ENCODE results near the gene VAMP2. TPM values are rescaled to one million over a fixed set of nuclear protein-coding genes. Genes with fewer than 3 reads are reported as not detected.

Gene VAMP2
- total RNA-seq, 4 donors from 2014 or later = 14.6 to 39.8 (median 33.4) TPM

DNA sequence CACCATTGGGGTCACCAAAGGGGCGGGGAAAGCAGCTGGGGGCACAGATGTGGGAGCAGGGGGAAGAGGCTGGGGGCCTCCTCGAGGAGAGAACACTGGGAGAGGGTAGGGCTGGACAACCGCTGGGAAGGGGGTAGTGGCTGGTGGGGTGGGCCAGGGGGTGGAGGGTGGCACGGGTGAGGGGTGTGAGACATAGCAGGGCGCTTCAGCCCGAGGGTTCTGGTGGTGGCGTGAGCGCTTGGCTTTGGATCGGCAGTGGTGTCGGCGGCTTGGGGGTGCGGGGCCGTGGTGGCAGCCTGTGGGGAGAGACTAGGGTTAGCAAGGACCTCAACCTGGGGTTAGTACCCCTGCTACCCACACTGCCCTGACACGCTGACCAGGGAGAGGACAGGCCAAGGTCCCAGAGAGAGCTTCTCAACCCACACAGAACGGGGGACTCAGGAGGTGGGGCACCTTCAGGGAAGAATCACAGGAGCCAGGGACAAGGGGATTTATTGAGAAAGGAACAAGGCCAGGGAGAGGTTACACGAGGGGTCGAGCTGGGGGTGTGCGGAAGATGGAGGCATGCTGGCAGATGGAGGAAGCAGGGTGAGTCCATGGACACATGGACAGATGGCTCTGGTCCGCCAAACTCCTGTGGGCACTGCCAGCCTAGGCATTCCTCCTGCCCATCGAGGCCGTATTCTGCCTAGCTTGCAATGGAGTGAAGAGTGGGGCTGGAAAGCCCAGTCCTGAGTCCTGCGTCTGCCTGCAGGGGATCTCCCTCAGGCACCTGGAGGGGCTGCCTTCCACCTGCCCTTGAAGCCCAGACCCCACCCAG is 19.0 kb downstream of the VAMP2 start:
- H3K36me3 ChIP-seq = peaks cover 15 to 96% of the 10 kb centered on the region in 2 donors
- TF ChIP-seq EP300 (IDR thresholded peaks at IDR 0.05) (no peak), POLR2AphosphoS5 (IDR thresholded peaks at IDR 0.05) (peak; percentile 19), POLR2A (IDR thresholded peaks at IDR 0.05) (no peak)
- TF ChIP-seq, protein P1, sequence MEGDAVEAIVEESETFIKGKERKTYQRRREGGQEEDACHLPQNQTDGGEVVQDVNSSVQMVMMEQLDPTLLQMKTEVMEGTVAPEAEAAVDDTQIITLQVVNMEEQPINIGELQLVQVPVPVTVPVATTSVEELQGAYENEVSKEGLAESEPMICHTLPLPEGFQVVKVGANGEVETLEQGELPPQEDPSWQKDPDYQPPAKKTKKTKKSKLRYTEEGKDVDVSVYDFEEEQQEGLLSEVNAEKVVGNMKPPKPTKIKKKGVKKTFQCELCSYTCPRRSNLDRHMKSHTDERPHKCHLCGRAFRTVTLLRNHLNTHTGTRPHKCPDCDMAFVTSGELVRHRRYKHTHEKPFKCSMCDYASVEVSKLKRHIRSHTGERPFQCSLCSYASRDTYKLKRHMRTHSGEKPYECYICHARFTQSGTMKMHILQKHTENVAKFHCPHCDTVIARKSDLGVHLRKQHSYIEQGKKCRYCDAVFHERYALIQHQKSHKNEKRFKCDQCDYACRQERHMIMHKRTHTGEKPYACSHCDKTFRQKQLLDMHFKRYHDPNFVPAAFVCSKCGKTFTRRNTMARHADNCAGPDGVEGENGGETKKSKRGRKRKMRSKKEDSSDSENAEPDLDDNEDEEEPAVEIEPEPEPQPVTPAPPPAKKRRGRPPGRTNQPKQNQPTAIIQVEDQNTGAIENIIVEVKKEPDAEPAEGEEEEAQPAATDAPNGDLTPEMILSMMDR (IDR thresholded peaks at IDR 0.05) = no peak
- no peak for ATAC-seq
- no peak overlapping the region for H3K4me3 ChIP-seq
- no peaks in the 10 kb centered on the region for H3K27me3 ChIP-seq
- peak overlapping the region in 3 of 4 donors; percentile 99 to 100 (median 99) for H3K27ac ChIP-seq
- H3K9me3 ChIP-seq = no peaks in the 10 kb centered on the region
- H3K4me1 ChIP-seq = peaks cover 0 to 99% (median 7%) of the 10 kb centered on the region in 3 donors
- 88% methylated on average over 7 to 12 of the region's 22 CpGs for WGBS, 2 donors (ENCODE audit: low coverage in 1 of 2)

DNA sequence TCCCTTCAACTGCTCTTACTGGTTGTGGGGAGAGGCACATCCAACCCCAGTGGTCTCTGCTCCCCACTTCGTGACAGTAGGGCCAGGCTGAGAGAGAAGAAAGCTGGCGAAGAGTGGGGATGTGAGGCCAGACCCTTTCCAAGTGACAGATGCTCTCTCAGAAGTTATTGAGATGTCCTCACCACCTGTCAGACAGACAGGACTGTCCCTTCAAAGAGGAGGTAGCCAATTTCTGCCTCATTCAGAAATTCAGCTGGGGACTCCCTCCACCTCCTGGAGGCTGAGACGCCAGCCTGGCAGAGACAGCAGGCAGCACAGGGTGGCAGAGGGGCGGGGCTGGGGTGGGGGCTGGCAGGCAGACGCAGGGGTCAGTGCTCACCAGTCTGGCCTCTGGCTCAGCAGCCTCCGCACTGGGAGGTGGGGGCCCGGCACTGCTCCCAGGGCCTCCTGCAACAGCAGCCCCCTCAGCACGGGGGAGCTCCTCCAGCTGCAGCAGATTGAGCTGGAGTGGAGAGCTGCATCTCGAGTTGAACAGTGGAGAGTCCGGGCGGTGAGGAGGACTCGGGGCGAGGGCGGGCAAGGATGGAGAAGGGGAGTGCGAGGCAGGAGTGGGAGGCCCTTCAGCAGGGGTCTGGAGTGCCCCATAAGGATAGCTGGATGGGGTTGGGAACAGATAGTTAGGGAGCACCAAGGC is 19.7 kb downstream of the VAMP2 start:
- TF ChIP-seq, protein P1 (IDR thresholded peaks at IDR 0.05) = no peak
- no peak for TF ChIP-seq POLR2A (IDR thresholded peaks at IDR 0.05)
- no peak for TF ChIP-seq EP300 (IDR thresholded peaks at IDR 0.05)
- TF ChIP-seq POLR2AphosphoS5 (IDR thresholded peaks at IDR 0.05) = no peak
- Histone ChIP-seq H3K27ac (peak overlapping the region in 3 of 4 donors; percentile 99 to 100 (median 99)), H3K36me3 (peaks cover 15 to 88% of the 10 kb centered on the region in 2 donors)

DNA sequence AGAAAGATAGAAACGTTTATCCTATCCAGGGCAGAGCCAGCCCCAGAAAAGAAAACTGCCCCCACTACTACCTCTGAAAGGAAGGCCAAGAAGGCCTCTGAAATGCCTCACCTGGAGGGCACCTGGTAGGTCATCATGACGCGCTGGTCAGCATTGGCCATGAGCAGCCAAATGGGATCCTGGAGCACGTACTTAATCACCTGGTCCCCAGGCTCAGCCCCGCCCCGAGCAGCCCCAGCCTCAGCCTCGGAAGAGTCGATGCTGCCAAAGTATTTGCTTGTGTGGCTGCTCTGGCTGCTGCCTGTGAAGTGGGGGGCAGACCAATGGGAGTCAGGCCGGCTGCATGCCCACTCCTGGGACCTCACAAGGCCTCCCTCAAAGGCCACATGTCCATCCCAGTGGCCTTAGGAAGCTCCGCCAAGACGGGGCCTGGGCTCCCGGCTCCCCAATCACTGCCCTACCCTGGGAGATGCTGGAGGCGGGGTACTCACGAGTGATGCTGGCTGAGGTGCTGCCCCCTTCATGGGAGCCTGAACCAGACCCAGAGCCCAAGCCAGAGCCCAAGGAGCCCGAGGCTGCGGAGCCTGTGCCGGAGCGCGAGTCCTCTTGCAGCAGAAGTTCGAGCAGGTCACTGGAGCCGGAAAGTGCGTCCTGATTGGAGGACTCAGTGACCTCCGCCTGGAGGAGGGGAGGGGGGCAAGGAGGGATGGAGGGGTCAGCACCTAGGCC is 20.4 kb downstream of the VAMP2 start:
- no peaks in the 10 kb centered on the region for H3K27me3 ChIP-seq

More for the DNA sequence above, 19.7 kb downstream of the VAMP2 start:
- H3K4me3 ChIP-seq = no peak overlapping the region
- no peak for ATAC-seq
- WGBS, 2 donors (ENCODE audit: low coverage in 1 of 2) = 87% methylated on average over 3 of the region's 15 CpGs; no CpG with 5 or more reads in 1 of the 2 donors
- no peaks in the 10 kb centered on the region for H3K27me3 ChIP-seq
- H3K9me3 ChIP-seq = no peaks in the 10 kb centered on the region
- peaks cover 0 to 97% (median 7%) of the 10 kb centered on the region in 3 donors for H3K4me1 ChIP-seq

DNA sequence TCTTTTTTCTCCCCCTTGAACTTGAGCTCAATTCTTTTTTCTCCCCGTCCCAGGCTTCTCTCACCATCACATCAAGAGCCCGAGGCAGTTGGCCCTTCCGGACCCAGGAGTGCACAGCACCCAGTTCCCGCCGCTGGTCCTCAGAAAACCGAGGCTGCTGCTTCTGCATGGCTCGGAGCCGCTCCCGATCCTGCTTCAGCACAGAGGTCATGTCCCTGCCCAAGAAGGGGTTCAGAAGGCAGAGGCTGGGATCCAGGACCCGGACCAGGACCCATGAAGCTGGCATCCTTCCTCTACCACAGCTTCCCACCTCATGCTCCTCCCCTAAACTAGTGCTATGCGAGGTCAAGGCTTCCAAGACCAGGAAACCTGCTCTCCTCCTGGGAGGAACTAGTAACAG is 21.0 kb downstream of the VAMP2 start:
- no peaks in the 10 kb centered on the region for H3K27me3 ChIP-seq
- H3K4me1 ChIP-seq = peaks cover 0 to 90% (median 9%) of the 10 kb centered on the region in 3 donors
- WGBS, 2 donors (ENCODE audit: low coverage in 1 of 2) = no CpG with 5 or more reads among the region's 11 CpGs
- peak overlapping the region in 3 of 4 donors; percentile 99 to 100 (median 99) for H3K27ac ChIP-seq
- peaks cover 11 to 75% of the 10 kb centered on the region in 2 donors for H3K36me3 ChIP-seq
- TF ChIP-seq, protein P1 (IDR thresholded peaks at IDR 0.05) = no peak
- TF ChIP-seq EP300 (IDR thresholded peaks at IDR 0.05) = no peak
- no peaks in the 10 kb centered on the region for H3K9me3 ChIP-seq
- ATAC-seq = no peak
- H3K4me3 ChIP-seq = no peak overlapping the region

More for the DNA sequence above, 20.4 kb downstream of the VAMP2 start:
- H3K4me1 ChIP-seq = peaks cover 0 to 95% (median 9%) of the 10 kb centered on the region in 3 donors
- no peak for ATAC-seq
- peaks cover 15 to 81% of the 10 kb centered on the region in 2 donors for H3K36me3 ChIP-seq
- TF ChIP-seq EP300 (IDR thresholded peaks at IDR 0.05) (no peak), POLR2A (IDR thresholded peaks at IDR 0.05) (peak in 1 of 2 donors; percentile 17)
- TF ChIP-seq, protein P1 (IDR thresholded peaks at IDR 0.05) = no peak
- peak overlapping the region in 3 of 4 donors; percentile 99 to 100 (median 99) for H3K27ac ChIP-seq
- H3K9me3 ChIP-seq = no peaks in the 10 kb centered on the region
- no peak overlapping the region for H3K4me3 ChIP-seq
- 55% methylated on average over 5 of the region's 23 CpGs; no CpG with 5 or more reads in 1 of the 2 donors for WGBS, 2 donors (ENCODE audit: low coverage in 1 of 2)

All from gastroesophageal sphincter (tissue), 4 donors.